ENCODE results near the gene POT1. TPM values are rescaled to one million over a fixed set of nuclear protein-coding genes. Genes with fewer than 3 reads are reported as not detected.

The POT1 gene
- total RNA-seq, 1 experiment from 2014 or later: 24.1 TPM

DNA sequence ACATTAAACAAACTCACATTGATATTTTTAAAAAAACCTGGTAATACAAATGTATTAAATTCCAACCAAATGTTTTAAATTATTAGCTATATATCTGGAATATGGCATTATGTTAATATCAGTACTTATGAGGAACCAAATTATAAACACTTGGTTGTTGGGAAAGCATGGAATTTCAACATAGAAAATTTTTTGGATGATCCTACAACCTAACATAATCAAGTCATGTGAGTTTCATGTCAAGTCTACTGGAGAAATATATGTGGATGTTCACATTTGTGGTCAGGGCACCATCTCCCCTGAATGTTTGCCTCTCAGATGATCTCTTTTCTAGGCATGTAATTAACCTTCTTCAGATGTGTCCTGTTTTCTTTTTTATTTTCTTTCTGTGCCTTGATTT, 5.2 kb upstream of the POT1 start:
- TF ChIP-seq CTCF (IDR thresholded peaks at IDR 0.05; ENCODE audit: unreplicated experiment): no peak
- ChIA-PET CTCF (interaction anchor here (0.6 kb wide), 1 partner anchor 9 kb away, joined by 4 read pairs; no protein-coding TSS in a partner anchor), POLR2A (no interaction called here)
- no peak overlapping the region for H3K27ac Mint-ChIP-seq (ENCODE audit: low read depth, unreplicated experiment)
- no peaks in the 10 kb centered on the region for H3K4me1 Mint-ChIP-seq (ENCODE audit: insufficient read depth, unreplicated experiment)
- no peak overlapping the region for H3K4me3 Mint-ChIP-seq (ENCODE audit: unreplicated experiment)
- peaks cover under 1% of the 10 kb centered on the region for H3K36me3 Mint-ChIP-seq (ENCODE audit: insufficient read depth, unreplicated experiment)
- BruUV-seq (replicated peaks): no TSS peak
- intact Hi-C loops (cut with micrococcal nuclease): no loop called here
- no peaks in the 10 kb centered on the region for H3K9me3 Mint-ChIP-seq (ENCODE audit: unreplicated experiment)
- DNase-seq (ENCODE audit: unreplicated experiment): no peak
- H3K27me3 Mint-ChIP-seq (ENCODE audit: insufficient read depth, unreplicated experiment): no peaks in the 10 kb centered on the region

DNA sequence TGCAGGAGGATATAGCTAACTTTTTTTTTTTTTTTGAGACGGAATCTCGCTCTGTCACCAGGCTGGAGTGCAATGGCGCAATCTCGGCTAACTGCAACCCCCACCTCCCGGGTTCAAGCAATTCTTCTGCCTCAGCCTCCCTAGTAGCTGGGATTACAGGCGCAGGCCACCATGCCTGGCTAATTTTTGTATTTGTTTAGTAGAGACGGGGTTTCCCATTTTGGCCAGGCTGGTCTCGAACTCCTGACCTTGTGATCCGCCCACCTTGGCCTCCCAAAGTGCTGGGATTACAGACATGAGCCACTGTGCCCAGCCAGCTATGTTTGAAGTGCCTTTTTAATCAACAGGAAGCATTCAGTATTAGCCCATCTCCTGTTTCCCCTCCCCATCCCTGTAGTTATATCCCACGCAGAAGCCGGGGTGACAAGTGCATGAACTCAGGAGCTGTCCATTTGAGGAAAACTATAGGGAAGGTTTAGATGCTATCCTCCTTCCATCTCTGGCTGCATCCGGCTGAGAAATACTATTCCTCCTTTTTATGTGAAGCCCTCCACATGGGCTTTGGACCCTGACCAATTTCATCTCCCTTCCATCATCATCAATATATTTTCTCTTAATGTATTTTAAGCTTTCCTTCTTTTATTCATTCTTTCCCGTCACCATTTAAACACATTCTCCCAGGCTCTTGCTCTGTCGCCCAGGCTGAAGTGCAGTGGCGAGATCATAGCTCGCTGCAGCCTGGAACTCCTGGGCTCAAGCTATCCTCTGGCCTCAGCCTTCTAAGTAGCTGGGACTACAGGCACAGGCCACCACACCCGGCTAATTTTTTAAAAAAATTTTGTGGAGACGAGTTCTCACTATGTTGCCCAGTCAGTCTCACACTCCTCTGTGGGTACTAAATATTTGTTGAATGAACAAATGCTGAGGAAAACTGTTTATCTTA, 1.3 kb upstream of the POT1 start:
- Mint-ChIP-seq H3K36me3 (ENCODE audit: insufficient read depth, unreplicated experiment) (peaks cover 10% of the 10 kb centered on the region), H3K27me3 (ENCODE audit: insufficient read depth, unreplicated experiment) (no peaks in the 10 kb centered on the region), H3K4me3 (ENCODE audit: unreplicated experiment) (peak overlapping the region; percentile 28), H3K27ac (ENCODE audit: low read depth, unreplicated experiment) (no peak overlapping the region), H3K4me1 (ENCODE audit: insufficient read depth, unreplicated experiment) (peaks cover 21% of the 10 kb centered on the region), H3K9me3 (ENCODE audit: unreplicated experiment) (no peaks in the 10 kb centered on the region)
- no peak for DNase-seq (ENCODE audit: unreplicated experiment)
- ChIA-PET POLR2A (interaction anchor here (0.7 kb wide), 1 partner anchor 599 kb away, joined by 3 read pairs; no protein-coding TSS in a partner anchor), CTCF (no interaction called here)
- intact Hi-C loops (cut with micrococcal nuclease): no loop called here
- BruUV-seq (replicated peaks): no TSS peak
- no peak for TF ChIP-seq CTCF (IDR thresholded peaks at IDR 0.05; ENCODE audit: unreplicated experiment)

- TSS peak; percentile 44 for BruUV-seq (replicated peaks)
- H3K36me3 Mint-ChIP-seq (ENCODE audit: insufficient read depth, unreplicated experiment): peaks cover 10% of the 10 kb centered on the region
- CTCF ChIA-PET: interaction anchor here (0.6 to 1.1 kb wide), 4 partner anchors 32 to 775 kb away, joined by 3 to 5 read pairs (median 4); no protein-coding TSS in a partner anchor
Measured at GRCh38 chr7:124930173-124930623, 573 bp upstream of the POT1 start.

More at GRCh38 chr7:124930173-124930623, 573 bp upstream of the POT1 start:
- Mint-ChIP-seq H3K4me3 (ENCODE audit: unreplicated experiment) (peak overlapping the region; percentile 94), H3K9me3 (ENCODE audit: unreplicated experiment) (no peaks in the 10 kb centered on the region), H3K27me3 (ENCODE audit: insufficient read depth, unreplicated experiment) (no peaks in the 10 kb centered on the region), H3K4me1 (ENCODE audit: insufficient read depth, unreplicated experiment) (peaks cover 28% of the 10 kb centered on the region), H3K27ac (ENCODE audit: low read depth, unreplicated experiment) (peak overlapping the region; percentile 95)
- POLR2A ChIA-PET: interaction anchor here (0.7 to 1.9 kb wide), 5 partner anchors 9 to 600 kb away, joined by 3 to 13 read pairs (median 4); no protein-coding TSS in a partner anchor
- no peak for DNase-seq (ENCODE audit: unreplicated experiment)
- intact Hi-C loops (cut with micrococcal nuclease): no loop called here
- TF ChIP-seq CTCF (IDR thresholded peaks at IDR 0.05; ENCODE audit: unreplicated experiment): no peak

Measured in MCF 10A (cell line).